ENCODE results near the gene PARD6A.

GRCh38 chr16:67679935-67680897 lies 19.5 kb downstream of the PARD6A start:
- no peak for TF ChIP-seq RARB (CRISPR knock-in tag; IDR thresholded peaks at IDR 0.05)
- no peak for TF ChIP-seq ZNF8 (CRISPR knock-in tag; IDR thresholded peaks at IDR 0.05)
- TF ChIP-seq BACH2 (CRISPR knock-in tag; IDR thresholded peaks at IDR 0.05; ENCODE audit: borderline replicate concordance) = no peak
- no peak for TF ChIP-seq ZFP3 (CRISPR knock-in tag; IDR thresholded peaks at IDR 0.05)
- TF ChIP-seq POU6F1 (CRISPR knock-in tag; IDR thresholded peaks at IDR 0.05; ENCODE audit: borderline replicate concordance, low read depth) = no peak
- no peak for TF ChIP-seq TSHZ2 (CRISPR knock-in tag; IDR thresholded peaks at IDR 0.05)
- TF ChIP-seq ZFP30 (CRISPR knock-in tag; IDR thresholded peaks at IDR 0.05) = no peak
- TF ChIP-seq PPARA (CRISPR knock-in tag; IDR thresholded peaks at IDR 0.05; ENCODE audit: borderline replicate concordance) = no peak
- no peak for TF ChIP-seq ZNF70 (CRISPR knock-in tag; IDR thresholded peaks at IDR 0.05)
- TF ChIP-seq ISL1 (CRISPR knock-in tag; IDR thresholded peaks at IDR 0.05) = no peak
- no peak for TF ChIP-seq CREB5 (CRISPR knock-in tag; IDR thresholded peaks at IDR 0.05; ENCODE audit: low read depth)
- TF ChIP-seq CSDC2 (CRISPR knock-in tag; IDR thresholded peaks at IDR 0.05) = no peak
- no peak for TF ChIP-seq ZC3H10 (CRISPR knock-in tag; IDR thresholded peaks at IDR 0.05)
- no peak for TF ChIP-seq TCF4 (CRISPR knock-in tag; IDR thresholded peaks at IDR 0.05; ENCODE audit: borderline replicate concordance)

Measured in SK-N-SH treated with all-trans-retinoic acid at 6 μM for 48 hours (cell line).